ENCODE data around the gene CACNG3. TPM values are rescaled to one million over a fixed set of nuclear protein-coding genes. Genes with fewer than 3 reads are reported as not detected.

The CACNG3 gene
- not detected for total RNA-seq
- polyA plus RNA-seq, result not detected
- long read RNA-seq, donor 1, result 0 reads
- long read RNA-seq, donor 2, result 0 reads
- long read RNA-seq, donor 3, result 0 reads
- long read RNA-seq, donor 4, result 0 reads
- long read RNA-seq, donor 5, result 0 reads
- long read RNA-seq, donor 6, result 0 reads
- long read RNA-seq, donor 7, result 0 reads
- long read RNA-seq, donor 8, result 0 reads
- long read RNA-seq, donor 9, result 0 reads
- long read RNA-seq, donor 10, result 0 reads

DNA sequence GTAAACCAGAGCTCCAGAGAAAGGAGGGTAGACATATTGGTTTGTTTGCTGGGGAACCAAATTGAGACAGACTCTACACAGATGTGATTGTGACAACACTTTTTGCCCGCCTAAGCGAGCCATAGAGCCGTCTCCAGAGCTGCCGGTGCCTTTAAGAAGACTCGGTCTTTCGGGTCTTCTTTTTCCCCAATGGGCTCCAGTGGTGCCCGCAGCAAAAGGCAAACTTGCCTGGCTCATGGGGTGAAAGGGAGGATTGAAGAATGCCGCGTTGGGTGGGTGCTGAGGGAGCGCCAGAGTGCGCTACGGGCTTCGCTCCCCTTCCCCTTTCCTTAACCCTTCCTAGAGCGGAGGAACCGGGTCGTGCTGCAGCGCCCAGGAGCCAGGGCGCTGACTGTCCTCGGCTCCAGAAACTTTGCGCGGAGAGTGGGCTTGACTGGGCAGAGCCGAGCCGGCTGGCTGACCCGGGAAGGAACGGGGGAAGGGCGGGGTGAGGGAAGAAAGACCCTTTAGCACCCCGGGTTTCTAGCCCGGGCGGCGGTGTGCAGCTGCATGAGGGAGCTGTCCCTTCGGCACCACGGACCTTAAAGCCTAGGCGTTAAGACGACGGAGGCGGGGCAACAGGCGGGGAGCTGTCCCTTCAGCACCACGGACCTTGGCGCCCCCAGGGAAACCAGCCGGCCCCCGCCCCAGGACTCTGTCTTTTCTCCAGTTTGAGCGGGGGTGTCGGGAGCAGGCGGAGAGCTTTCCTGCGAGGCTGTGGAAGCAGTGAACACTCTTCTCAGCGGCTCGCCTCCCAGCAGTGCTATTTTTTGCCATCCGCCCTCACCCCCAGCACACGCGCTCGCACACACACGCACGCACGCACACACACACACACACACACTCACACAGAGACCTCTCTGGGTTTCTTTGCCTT is at the start of gene CACNG3:
TSS of gene CACNG3 (plus strand) at position 880 of the 916 bp plus-strand sequence. CDS start 420 bp downstream, outside the sequence.
- intact Hi-C loops (cut with DNase I; ENCODE audit: low total_unique reads), result no loop called here

DNA sequence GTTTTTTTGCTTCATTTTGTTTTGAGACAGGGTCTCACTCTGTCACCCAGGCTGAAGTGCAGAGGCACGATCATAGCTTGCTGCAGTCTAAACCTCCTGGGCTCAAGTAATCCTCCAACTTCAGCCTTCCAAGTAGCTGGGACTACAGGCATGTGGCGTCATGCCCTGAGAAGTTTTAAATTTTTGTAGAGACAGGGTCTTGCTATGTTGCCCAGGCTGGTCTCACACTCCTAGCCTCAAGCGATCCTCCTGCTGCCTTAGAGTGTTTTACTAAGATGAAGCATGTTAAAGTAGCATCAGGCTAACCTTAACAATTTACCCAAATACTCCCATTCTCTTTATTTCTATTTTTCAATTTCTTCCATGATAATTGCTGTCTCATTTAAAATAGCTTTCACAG is 49.2 kb upstream of the CACNG3 start:
- Histone ChIP-seq H3K27me3 (no peaks in the 10 kb centered on the region), H3K9me3 (no peaks in the 10 kb centered on the region), H3K36me3 (peaks cover 0 to 11% (median 0%) of the 10 kb centered on the region in 4 donors), H3K4me3 (no peak overlapping the region), H3K27ac (no peak overlapping the region), H3K4me1 (no peaks in the 10 kb centered on the region)
- TF ChIP-seq EP300 (IDR thresholded peaks at IDR 0.05), result no peak
- TF ChIP-seq POLR2AphosphoS5 (IDR thresholded peaks at IDR 0.05), result no peak
- TF ChIP-seq POLR2A (IDR thresholded peaks at IDR 0.05), result no peak
- TF ChIP-seq, protein P1, sequence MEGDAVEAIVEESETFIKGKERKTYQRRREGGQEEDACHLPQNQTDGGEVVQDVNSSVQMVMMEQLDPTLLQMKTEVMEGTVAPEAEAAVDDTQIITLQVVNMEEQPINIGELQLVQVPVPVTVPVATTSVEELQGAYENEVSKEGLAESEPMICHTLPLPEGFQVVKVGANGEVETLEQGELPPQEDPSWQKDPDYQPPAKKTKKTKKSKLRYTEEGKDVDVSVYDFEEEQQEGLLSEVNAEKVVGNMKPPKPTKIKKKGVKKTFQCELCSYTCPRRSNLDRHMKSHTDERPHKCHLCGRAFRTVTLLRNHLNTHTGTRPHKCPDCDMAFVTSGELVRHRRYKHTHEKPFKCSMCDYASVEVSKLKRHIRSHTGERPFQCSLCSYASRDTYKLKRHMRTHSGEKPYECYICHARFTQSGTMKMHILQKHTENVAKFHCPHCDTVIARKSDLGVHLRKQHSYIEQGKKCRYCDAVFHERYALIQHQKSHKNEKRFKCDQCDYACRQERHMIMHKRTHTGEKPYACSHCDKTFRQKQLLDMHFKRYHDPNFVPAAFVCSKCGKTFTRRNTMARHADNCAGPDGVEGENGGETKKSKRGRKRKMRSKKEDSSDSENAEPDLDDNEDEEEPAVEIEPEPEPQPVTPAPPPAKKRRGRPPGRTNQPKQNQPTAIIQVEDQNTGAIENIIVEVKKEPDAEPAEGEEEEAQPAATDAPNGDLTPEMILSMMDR (IDR thresholded peaks at IDR 0.05), result no peak
- intact Hi-C loops (cut with DNase I; ENCODE audit: low total_unique reads), result no loop called here
- 56 to 92% (median 86%) methylated on average over 3 of the region's 3 CpGs for WGBS, 5 donors
- DNase-seq, result no peak

More for the DNA sequence above, at the start of gene CACNG3:
- Histone ChIP-seq H3K4me3 (no peak within 1 kb of the TSS), H3K27me3 (peaks cover 0 to 70% (median 21%) of the 10 kb centered on the region in 3 donors), H3K36me3 (no peaks in the 10 kb centered on the region), H3K27ac (no peak within 1 kb of the TSS), H3K4me1 (peaks cover 0 to 10% (median 0%) of the 10 kb centered on the region in 4 donors), H3K9me3 (no peaks in the 10 kb centered on the region)
- DNase-seq, result peak in 1 of 2 donors; percentile 82
- 6 to 9% (median 7%) methylated on average over 38 to 54 of the region's 54 CpGs for WGBS, 5 donors
- TF ChIP-seq, protein P1 (IDR thresholded peaks at IDR 0.05), result no peak
- TF ChIP-seq POLR2A (IDR thresholded peaks at IDR 0.05) (no peak), EP300 (IDR thresholded peaks at IDR 0.05) (no peak), POLR2AphosphoS5 (IDR thresholded peaks at IDR 0.05) (no peak)

DNA sequence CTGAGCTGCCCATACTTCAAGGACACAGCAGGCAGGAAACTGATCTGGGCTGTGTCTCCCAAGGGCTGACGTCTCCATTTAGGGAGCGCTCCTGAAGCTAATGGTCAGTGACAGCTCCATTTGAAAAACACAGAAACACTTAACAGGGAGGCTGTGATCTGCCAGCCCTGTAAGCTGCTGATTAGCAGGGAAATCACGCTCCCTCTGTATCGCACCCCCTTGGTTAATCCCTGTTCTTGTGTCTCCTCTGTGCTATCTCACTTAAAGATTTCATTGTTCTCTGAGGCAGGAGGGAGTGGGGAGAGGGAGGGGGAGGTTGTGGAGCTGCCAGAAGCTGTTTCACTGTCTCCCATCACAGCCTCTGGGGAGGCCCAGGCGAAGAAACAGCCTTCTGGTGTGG is 47.4 kb upstream of the CACNG3 start:
- Histone ChIP-seq H3K9me3 (no peaks in the 10 kb centered on the region), H3K27me3 (no peaks in the 10 kb centered on the region), H3K4me1 (no peaks in the 10 kb centered on the region), H3K27ac (no peak overlapping the region), H3K4me3 (no peak overlapping the region), H3K36me3 (peaks cover 0 to 11% (median under 1%) of the 10 kb centered on the region in 4 donors)
- TF ChIP-seq, protein P1 (IDR thresholded peaks at IDR 0.05), result no peak
- TF ChIP-seq POLR2A (IDR thresholded peaks at IDR 0.05) (no peak), EP300 (IDR thresholded peaks at IDR 0.05) (no peak), POLR2AphosphoS5 (IDR thresholded peaks at IDR 0.05) (no peak)
- 16 to 45% (median 36%) methylated on average over 5 of the region's 5 CpGs for WGBS, 5 donors
- DNase-seq, result peak in 1 of 2 donors; percentile 15
- intact Hi-C loops (cut with DNase I; ENCODE audit: low total_unique reads), result no loop called here

DNA sequence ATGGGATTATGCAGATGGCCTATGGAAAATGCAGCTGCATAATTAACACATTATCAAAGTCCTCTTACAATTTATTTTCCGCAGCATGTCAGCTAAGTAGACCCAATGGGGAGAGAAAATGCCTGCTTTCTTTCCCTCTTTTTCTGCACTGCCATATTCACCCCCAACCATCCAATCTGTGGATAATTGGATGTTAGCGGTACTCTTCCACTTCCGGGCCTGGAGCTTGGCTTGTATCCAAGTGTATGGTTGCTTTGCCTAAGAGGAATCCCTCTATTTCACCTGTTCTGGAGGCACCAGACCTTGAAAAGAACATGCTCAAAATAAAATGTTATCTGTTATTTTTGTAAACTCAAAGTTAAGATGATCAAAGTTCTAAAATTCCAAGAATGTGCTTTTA is 41.1 kb upstream of the CACNG3 start:
- no peaks in the 10 kb centered on the region for H3K27me3 ChIP-seq
- WGBS, 5 donors, result 83 to 89% (median 88%) methylated on average over 3 of the region's 3 CpGs

More for the DNA sequence above, 41.1 kb upstream of the CACNG3 start:
- DNase-seq, result no peak
- no peak for TF ChIP-seq POLR2AphosphoS5 (IDR thresholded peaks at IDR 0.05)
- TF ChIP-seq, protein P1 (IDR thresholded peaks at IDR 0.05), result no peak
- TF ChIP-seq POLR2A (IDR thresholded peaks at IDR 0.05), result no peak
- TF ChIP-seq EP300 (IDR thresholded peaks at IDR 0.05), result no peak
- intact Hi-C loops (cut with DNase I; ENCODE audit: low total_unique reads), result no loop called here
- Histone ChIP-seq H3K4me3 (no peak overlapping the region), H3K27ac (no peak overlapping the region), H3K36me3 (peaks cover 0 to 5% (median 1%) of the 10 kb centered on the region in 4 donors), H3K9me3 (no peaks in the 10 kb centered on the region), H3K4me1 (no peaks in the 10 kb centered on the region)
